Endothelial cell of umbilical vein (primary cell): ENCODE measurements around the gene LGALS3BP.

ENCODE experiments used
- POLR2A ChIP-seq: IDR thresholded peaks from 2 replicates; pipeline ENCODE4 v1.6.1; 2012; ENCODE audit warnings: low read depth, mild to moderate bottlenecking, control low read depth, low read length
- POLR2AphosphoS5 ChIP-seq: IDR thresholded peaks from 2 replicates; pipeline ENCODE4 v1.6.1; 2012; ENCODE audit warnings: low read depth, mild to moderate bottlenecking, control low read depth, low read length, moderate library complexity; ENCODE audit not compliant: insufficient read depth
- TF ChIP-seq, protein P1 (sequence below), 2 donors: IDR thresholded peaks; 1 replicate in 1 of 2; 2 replicates in 1 of 2; pipeline ENCODE4 v1.5.1; 2011; ENCODE audit warnings: low read length in 2 of 2, mild to moderate bottlenecking in 2 of 2, moderate library complexity in 2 of 2, control low read depth in 1 of 2, inconsistent platforms in 1 of 2, low read depth in 1 of 2; ENCODE audit not compliant: insufficient read depth in 1 of 2; ENCODE audit errors: extremely low read depth in 1 of 2

DNA sequence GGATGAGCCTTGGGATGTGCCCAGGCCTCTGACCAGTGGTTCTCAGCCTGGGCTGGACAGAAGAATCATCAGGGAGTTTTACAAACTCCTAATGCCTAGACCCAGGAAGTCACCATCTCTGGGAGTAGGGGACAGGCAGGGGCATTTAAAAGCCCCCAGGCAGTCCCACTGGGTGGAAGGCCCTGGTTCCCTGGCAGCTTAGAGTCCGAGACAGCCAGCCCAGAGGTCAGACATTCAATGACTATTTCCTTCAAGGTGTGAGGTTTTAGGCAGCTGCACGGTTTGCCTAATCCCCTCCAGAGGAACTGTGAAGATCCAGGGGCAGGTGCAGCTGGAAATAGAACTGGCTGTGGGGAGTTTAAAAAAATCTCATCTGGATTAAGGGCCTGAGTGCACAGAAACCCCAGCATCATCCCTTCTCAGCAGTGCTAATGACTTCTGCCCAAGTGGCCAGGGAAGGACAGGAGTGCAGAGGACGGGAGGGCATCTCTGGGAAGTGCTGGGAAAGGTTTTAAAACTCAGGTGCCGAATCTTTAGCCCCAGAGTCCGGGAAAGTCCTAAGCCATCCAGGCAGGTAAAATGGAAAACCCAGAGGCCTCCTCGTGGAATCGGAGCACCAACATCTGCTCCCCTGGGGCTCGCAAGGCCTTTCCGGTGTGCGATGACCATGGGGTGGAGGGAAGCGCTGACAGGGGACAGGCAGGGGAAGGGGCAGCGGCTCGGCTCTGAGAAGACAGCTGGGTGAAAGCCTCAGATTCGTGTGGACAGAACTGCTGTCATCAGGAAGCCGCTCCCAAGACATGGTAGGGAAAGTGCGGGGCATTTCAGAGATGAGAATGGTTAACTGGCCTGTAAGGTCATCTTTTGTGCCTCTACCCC lies 1.5 kb upstream of the LGALS3BP start:
- TF ChIP-seq POLR2A, result no peak
- TF ChIP-seq, protein P1, sequence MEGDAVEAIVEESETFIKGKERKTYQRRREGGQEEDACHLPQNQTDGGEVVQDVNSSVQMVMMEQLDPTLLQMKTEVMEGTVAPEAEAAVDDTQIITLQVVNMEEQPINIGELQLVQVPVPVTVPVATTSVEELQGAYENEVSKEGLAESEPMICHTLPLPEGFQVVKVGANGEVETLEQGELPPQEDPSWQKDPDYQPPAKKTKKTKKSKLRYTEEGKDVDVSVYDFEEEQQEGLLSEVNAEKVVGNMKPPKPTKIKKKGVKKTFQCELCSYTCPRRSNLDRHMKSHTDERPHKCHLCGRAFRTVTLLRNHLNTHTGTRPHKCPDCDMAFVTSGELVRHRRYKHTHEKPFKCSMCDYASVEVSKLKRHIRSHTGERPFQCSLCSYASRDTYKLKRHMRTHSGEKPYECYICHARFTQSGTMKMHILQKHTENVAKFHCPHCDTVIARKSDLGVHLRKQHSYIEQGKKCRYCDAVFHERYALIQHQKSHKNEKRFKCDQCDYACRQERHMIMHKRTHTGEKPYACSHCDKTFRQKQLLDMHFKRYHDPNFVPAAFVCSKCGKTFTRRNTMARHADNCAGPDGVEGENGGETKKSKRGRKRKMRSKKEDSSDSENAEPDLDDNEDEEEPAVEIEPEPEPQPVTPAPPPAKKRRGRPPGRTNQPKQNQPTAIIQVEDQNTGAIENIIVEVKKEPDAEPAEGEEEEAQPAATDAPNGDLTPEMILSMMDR (IDR thresholded peaks at IDR 0.05; ENCODE audit: extremely low read depth in 1 of 2, insufficient read depth in 1 of 2, low read depth in 1 of 2, low read length in 2 of 2), result no peak
- TF ChIP-seq POLR2AphosphoS5, result no peak
